GM12873 (cell line): ENCODE data around the gene PLEKHD1.

Source experiments
- TF ChIP-seq, protein P1 (sequence below): IDR thresholded peaks from 2 replicates; pipeline ENCODE4 v1.5.1; 2012; ENCODE audit warnings: low read depth, mild to moderate bottlenecking, moderate library complexity, low read length, control low read depth; ENCODE audit not compliant: insufficient read depth; ENCODE audit errors: missing control alignments

PLEKHD1 gene

DNA sequence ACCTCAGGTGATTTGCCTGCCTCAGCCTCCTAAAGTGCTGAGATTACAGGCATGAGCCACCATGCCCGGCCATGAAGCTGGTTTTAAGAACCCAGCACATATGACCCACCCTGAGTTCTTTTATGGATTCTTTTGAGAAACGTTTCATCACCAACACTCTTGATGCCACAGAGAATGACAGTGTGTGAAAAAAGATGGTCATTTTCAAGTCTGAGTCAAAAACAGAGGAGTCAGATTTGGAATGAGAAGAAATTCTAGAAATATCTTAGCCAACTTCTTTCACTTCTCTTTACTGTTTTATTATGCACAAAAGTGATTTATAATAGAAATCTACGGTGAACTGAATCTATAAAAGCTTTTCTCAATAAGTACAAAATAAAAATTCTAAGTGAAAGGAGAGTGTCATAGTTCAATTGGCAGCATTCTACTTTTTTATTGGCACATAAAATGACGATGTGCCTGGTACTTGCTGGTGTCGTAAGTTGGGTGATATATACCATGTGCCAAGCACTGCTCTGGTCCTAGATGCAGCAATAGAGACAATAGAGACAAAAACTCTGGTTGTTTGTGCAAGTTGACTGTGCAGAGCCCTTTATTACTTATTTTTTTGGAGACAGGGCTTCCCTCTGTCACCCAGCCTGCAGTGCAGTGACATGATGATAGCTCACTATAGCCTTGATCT is 56.3 kb downstream of the PLEKHD1 start:
- TF ChIP-seq, protein P1, sequence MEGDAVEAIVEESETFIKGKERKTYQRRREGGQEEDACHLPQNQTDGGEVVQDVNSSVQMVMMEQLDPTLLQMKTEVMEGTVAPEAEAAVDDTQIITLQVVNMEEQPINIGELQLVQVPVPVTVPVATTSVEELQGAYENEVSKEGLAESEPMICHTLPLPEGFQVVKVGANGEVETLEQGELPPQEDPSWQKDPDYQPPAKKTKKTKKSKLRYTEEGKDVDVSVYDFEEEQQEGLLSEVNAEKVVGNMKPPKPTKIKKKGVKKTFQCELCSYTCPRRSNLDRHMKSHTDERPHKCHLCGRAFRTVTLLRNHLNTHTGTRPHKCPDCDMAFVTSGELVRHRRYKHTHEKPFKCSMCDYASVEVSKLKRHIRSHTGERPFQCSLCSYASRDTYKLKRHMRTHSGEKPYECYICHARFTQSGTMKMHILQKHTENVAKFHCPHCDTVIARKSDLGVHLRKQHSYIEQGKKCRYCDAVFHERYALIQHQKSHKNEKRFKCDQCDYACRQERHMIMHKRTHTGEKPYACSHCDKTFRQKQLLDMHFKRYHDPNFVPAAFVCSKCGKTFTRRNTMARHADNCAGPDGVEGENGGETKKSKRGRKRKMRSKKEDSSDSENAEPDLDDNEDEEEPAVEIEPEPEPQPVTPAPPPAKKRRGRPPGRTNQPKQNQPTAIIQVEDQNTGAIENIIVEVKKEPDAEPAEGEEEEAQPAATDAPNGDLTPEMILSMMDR, result no peak

DNA sequence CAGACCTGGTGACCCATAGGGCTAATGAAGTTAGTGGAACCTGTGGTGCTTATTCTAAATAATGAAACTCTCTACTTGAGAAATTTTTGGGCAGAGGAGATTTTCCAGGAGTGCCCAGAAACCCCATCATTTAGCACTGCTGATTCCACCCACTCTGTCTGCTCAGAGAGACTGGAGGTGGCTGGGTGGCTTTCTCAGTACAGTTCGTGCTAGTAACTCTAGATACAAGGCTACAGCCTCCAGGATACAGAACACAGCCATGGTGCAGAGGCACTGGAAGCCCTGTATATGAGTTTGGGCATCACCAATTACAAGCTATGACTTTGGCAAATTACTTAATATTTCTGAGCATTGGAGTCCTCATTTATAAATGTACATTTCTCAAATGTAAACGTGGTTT is 57.8 kb downstream of the PLEKHD1 start:
- TF ChIP-seq, protein P1, result no peak

DNA sequence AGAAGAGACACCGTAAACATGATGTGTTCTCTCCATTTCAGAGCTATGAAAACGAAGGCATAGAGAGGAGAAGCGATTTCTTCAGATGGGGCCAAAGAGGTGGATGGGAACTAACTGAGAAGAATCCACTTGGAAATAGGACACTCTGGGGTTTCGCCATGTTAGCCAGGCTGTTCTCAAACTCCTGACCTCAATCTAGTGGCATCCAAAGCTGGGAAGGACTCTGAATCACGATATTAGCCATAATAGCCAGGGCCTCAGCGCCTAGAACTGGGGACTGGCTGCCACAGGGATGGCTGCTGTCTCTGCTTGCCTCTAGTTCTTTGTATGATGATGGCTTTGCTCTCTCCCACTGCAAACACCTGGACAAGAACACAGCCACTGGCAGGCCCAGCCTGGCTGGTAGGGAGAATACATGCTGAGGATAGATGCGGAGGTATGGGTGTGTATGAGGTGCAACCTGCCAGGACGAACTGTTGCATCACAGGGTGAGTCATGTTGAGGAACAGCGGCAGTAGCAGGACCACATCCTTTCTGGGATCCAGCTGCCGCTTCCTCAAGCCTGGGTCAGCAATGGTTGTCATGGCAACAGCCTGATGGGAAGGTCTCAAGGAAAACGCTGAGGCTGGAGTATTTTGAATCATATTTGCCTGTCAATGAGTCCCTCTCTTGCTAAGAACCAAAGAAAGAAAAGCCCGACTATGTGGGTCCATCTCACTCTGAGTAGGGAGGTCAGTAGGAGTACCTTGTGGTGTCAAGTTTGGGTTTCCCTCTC is 59.0 kb downstream of the PLEKHD1 start:
- TF ChIP-seq, protein P1, result no peak

DNA sequence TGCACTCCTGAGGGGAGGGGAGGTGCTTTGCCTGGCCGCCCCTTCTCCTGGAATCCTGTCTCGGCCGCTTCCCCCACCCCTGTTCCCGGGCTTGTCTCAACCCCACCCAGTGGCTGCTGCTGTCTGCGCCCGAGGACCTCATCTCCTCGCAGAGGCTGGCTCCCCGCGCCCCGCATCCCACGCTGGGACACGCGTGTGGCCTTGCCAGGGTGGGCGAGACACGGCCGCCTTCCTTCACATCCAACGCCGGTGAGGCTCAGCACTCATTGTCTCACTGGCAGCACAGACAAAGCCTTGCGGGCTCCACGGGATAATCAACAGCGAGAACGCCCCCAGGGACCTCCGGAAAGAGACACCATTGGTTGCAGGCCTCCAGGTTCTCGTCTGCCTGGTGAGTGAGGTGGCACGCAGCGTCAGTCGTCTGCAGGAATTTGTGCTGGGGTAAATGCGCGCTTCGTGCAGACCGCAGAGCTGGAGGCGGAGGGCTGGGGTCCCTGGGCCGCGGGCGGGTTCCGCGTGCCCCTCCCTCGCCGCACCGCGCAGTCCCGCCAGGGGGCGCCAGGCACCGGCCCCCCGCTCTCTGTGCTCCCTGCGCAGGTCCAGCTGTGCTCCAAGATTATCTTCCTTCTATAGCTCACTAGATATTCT is 63.3 kb downstream of the PLEKHD1 start:
- TF ChIP-seq, protein P1, result peak; percentile 77

DNA sequence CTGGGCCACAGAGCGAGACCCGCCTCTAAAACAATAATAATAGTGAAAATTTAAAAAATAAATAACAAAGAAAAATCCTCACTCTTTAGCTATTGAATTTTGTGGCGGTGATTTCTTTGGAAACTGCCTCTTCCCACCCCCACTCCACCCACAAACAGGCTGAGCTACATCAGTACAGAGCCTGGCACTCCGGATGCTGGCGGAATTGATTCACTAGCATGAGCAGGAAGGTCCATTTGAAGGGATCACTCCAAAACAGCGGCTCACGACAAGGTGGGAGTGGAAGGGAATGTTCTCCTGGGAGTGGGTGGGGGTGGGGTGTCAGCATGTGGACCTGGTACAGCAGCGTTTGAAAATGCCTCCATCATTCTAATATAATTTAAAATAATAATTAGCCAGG is 64.0 kb downstream of the PLEKHD1 start:
- TF ChIP-seq, protein P1, result no peak

DNA sequence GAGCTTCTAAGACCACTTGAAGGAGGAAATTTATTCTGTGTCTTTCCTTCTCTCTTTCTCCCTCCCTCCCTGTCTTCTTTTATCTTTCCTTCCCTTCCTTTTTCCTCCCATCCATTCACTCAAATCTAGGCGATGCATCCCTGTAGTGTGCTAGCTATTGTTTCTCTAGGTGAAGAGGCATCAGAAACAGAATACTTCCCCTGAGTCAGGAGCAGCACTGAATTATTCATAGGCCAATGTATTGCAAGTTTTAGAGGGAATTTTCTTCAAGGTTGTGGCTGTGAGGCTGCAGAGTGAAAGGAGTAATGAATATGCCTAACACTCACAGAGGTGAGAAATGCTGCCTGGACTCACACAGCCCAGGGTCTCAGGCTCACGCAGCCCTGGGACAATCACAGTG is 67.0 kb downstream of the PLEKHD1 start:
- TF ChIP-seq, protein P1, result no peak

DNA sequence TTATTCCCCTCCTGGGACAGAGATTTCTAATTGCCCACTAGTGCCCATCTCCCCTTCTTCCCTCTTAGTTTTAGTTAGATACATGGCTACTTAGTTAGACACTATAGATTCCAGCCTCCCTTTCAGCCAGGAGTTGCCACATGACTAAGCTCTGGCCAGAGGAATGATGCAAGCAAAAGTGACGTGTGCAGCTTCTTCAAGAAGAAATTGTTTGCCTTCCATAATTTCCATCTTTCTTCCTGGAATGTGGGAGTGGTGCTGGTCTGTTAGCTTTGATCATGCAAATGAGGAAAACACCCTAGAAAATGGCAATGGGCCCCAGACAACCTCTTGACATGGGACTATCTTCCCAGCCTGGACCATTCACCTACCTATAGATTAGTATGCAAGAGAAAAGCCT is 68.7 kb downstream of the PLEKHD1 start:
- TF ChIP-seq, protein P1, result no peak
